ENCODE measurements around the gene TKTL2. TPM values are rescaled to one million over a fixed set of nuclear protein-coding genes. Genes with fewer than 3 reads are reported as not detected.

TKTL2 gene
- not detected in 2 replicates for total RNA-seq (2021)
- long read RNA-seq: 0 reads

DNA sequence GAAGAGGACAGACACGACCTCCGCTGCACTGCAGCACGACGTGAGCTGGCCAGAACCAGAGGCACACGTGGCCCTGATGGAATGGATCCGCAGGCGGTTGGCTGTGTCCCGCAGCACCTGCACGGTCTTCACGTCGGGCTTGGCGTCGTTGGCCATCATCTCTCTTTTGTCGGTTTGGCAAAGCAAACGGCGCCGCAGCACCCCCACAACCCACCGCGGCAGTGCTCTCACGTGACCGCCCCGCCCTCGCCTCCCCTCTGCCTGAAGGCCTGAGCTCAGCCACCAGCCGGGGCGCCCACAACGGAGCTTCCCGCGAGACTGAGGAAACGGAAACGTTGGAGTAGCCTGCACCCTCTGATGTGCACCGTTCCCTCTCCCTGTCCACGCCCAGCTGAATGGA is at the start of gene TKTL2:
TSS of gene TKTL2 (minus strand) at position 179 of the 400 bp plus-strand sequence. CDS start at position 159, 20 bp downstream.
- H3K79me1 ChIP-seq (ENCODE audit: insufficient read depth, low read depth, low read length, poor library complexity, severe bottlenecking): no peaks in the 10 kb centered on the region
- no peak within 1 kb of the TSS for H3T11ph ChIP-seq (ENCODE audit: low read length)
- H3K9me3 ChIP-seq (ENCODE audit: control insufficient read depth, low read depth, low read length): no peaks in the 10 kb centered on the region
- no peaks in the 10 kb centered on the region for H3K79me2 ChIP-seq (ENCODE audit: insufficient read depth, low read length)
- no peak for DNase-seq
- H2BK12ac ChIP-seq (ENCODE audit: insufficient read length, low read depth, low read length): no peak within 1 kb of the TSS
- TF ChIP-seq, protein P1, sequence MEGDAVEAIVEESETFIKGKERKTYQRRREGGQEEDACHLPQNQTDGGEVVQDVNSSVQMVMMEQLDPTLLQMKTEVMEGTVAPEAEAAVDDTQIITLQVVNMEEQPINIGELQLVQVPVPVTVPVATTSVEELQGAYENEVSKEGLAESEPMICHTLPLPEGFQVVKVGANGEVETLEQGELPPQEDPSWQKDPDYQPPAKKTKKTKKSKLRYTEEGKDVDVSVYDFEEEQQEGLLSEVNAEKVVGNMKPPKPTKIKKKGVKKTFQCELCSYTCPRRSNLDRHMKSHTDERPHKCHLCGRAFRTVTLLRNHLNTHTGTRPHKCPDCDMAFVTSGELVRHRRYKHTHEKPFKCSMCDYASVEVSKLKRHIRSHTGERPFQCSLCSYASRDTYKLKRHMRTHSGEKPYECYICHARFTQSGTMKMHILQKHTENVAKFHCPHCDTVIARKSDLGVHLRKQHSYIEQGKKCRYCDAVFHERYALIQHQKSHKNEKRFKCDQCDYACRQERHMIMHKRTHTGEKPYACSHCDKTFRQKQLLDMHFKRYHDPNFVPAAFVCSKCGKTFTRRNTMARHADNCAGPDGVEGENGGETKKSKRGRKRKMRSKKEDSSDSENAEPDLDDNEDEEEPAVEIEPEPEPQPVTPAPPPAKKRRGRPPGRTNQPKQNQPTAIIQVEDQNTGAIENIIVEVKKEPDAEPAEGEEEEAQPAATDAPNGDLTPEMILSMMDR (conservative IDR thresholded peaks at IDR 0.05): no peak
- Mint-ChIP-seq H3K9me3 (no peaks in the 10 kb centered on the region), H3K4me1 (no peaks in the 10 kb centered on the region), H3K27ac (no peak within 1 kb of the TSS), H3K36me3 (ENCODE audit: insufficient read depth in 1 of 3, low read depth in 3 of 3) (no peaks in the 10 kb centered on the region), H3K4me3 (no peak within 1 kb of the TSS), H3K27me3 (ENCODE audit: low read depth) (no peaks in the 10 kb centered on the region; the same call in none of the 2 replicates)
- no peak within 1 kb of the TSS for H2AFZ ChIP-seq (ENCODE audit: low read length)
- WGBS (ENCODE audit: extremely low coverage, insufficient read length, low lambda C conversion rate): no CpG with 5 or more reads among the region's 32 CpGs
- H2BK20ac ChIP-seq (ENCODE audit: low read depth, low read length, poor library complexity, severe bottlenecking): no peak within 1 kb of the TSS
- H2AK5ac ChIP-seq (ENCODE audit: insufficient read length, low read length): no peak within 1 kb of the TSS
- no peak within 1 kb of the TSS for H4K5ac ChIP-seq (ENCODE audit: insufficient read length, low read depth, low read length)
- no peaks in the 10 kb centered on the region for H3K27me3 ChIP-seq (ENCODE audit: insufficient read depth, low read length)
- no peak within 1 kb of the TSS for H3K18ac ChIP-seq (ENCODE audit: insufficient read length, low read depth, low read length)
- no peak within 1 kb of the TSS for H3K56ac ChIP-seq (ENCODE audit: insufficient read length, low read depth, low read length)
- no peaks in the 10 kb centered on the region for H3K4me1 ChIP-seq (ENCODE audit: insufficient read depth, low read length)
- H4K8ac ChIP-seq (replicated peaks; ENCODE audit: insufficient read length, low read depth, low read length): no peak within 1 kb of the TSS
- H3K23me2 ChIP-seq (ENCODE audit: insufficient read length, low read depth, low read length, poor library complexity, severe bottlenecking): no peaks in the 10 kb centered on the region
- H2BK120ac ChIP-seq (ENCODE audit: low read depth, low read length, poor library complexity, severe bottlenecking): no peak within 1 kb of the TSS
- no peak within 1 kb of the TSS for H3K4me2 ChIP-seq (ENCODE audit: insufficient read depth, insufficient read length, low read length)
- H3K14ac ChIP-seq (ENCODE audit: insufficient read depth, low read length): no peak within 1 kb of the TSS; the same call in 1 of the 2 replicates
- no peaks in the 10 kb centered on the region for H4K20me1 ChIP-seq (ENCODE audit: control insufficient read depth, insufficient read depth, insufficient read length)
- H3K4ac ChIP-seq (ENCODE audit: low read depth, low read length): no peak within 1 kb of the TSS
- no peak within 1 kb of the TSS for H3K23ac ChIP-seq (ENCODE audit: insufficient read length, low read depth, low read length)
- no peak within 1 kb of the TSS for H2BK15ac ChIP-seq (ENCODE audit: low read depth, low read length)
- H2BK5ac ChIP-seq (ENCODE audit: insufficient read length, low read length): no peak within 1 kb of the TSS
- H3K9ac ChIP-seq (ENCODE audit: extremely low read depth, insufficient read length, low read length): no peak within 1 kb of the TSS
- H3K27ac ChIP-seq (ENCODE audit: insufficient read length, low read depth, low read length): no peak within 1 kb of the TSS
- H4K91ac ChIP-seq (ENCODE audit: insufficient read length, low read depth, low read length): no peak within 1 kb of the TSS

Measured in H9 (cell line).